GM18511 (cell line): ENCODE measurements around the gene PCDHGC3.

ENCODE experiments used
- ATAC-seq: cut with Tn5 transposase; IDR thresholded peaks from one replicate; pipeline ENCODE4 v1.9.1; 2021; ENCODE audit warnings: mild to moderate bottlenecking, moderate library complexity; ENCODE audit not compliant: unreplicated experiment

PCDHGC3 gene

DNA sequence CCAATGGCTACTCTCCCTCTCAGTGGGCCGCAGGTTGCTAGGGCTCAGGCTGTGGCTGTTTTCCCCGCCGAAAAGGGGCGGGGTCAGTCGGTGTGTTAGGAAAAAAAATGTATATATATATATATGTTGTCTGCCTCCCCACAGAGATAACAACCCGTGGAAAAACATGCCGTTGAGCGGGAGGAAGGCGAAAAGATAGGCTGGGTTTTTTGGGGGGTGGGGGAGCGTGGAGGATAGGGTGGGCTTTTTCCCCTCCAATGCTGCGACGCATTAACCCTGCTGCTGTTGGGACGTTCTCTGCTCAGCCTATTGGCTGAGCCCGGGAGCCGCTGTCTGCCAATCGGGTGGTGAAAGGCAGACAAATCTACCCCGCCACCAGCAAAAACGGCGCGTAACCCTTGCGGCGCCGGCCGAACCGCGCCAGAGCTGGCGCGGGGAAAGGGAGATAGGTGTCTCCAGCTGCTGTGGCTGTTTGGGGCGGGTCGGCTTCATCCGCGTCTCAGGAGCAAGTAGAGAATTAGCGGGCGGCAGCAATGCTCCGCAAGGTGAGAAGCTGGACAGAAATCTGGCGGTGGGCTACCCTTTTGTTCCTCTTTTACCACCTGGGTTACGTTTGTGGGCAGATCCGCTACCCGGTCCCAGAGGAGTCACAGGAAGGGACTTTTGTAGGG lies 9.0 kb downstream of the PCDHGC3 start, which contains the start of gene PCDHGC4:
Gene PCDHGC4 (plus strand): TSS at position 390 of the 671 bp plus-strand sequence. CDS start 144 bp downstream, at position 534.
- no peak for ATAC-seq

DNA sequence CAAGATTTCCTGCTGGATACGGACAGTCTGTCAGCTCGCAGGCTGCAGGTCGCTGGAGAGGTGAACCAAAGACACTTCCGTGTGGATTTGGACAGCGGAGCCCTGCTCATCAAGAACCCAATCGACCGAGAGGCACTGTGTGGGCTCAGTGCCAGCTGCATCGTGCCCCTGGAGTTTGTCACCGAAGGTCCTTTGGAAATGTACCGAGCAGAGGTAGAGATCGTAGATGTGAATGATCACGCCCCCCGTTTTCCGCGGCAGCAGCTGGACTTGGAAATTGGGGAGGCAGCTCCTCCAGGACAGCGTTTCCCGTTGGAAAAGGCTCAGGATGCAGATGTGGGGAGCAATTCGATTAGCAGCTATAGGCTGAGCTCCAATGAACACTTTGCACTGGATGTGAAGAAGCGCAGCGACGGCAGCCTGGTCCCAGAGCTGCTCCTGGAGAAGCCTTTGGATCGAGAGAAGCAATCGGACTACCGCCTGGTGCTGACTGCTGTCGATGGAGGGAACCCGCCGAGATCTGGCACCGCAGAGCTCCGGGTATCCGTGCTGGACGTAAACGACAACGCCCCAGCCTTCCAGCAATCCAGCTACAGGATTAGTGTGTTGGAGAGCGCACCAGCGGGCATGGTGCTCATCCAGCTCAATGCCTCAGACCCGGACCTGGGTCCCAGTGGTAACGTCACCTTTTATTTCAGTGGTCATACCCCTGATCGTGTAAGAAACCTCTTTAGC lies 9.7 kb downstream of the PCDHGC3 start:
- no peak for ATAC-seq

DNA sequence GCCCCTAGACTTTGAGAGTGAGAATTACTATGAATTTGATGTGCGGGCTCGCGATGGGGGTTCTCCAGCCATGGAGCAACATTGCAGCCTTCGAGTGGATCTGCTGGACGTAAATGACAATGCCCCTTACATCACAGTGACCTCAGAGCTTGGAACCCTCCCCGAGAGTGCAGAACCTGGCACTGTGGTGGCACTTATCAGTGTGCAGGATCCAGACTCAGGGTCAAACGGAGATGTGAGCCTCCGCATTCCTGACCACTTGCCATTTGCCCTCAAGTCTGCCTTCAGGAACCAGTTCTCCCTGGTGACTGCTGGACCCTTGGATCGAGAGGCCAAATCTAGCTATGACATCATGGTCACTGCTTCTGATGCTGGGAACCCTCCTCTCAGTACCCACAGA lies 10.3 kb downstream of the PCDHGC3 start:
- ATAC-seq: no peak

DNA sequence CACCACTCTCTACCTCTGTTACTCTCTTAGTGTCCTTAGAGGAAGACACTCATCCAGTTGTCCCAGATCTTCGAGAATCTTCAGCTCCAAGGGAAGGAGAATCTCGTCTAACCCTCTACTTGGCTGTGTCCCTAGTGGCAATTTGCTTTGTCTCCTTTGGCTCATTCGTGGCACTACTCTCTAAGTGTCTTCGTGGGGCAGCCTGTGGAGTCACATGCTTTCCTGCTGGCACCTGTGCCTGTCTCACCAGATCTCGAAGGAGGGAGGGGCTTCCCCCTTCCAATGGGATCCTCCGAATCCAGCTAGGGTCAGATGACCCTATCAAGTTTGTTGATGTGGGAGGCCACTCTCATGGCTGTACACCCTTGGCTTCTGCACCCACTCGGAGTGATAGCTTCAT lies 11.4 kb downstream of the PCDHGC3 start:
- ATAC-seq: no peak

DNA sequence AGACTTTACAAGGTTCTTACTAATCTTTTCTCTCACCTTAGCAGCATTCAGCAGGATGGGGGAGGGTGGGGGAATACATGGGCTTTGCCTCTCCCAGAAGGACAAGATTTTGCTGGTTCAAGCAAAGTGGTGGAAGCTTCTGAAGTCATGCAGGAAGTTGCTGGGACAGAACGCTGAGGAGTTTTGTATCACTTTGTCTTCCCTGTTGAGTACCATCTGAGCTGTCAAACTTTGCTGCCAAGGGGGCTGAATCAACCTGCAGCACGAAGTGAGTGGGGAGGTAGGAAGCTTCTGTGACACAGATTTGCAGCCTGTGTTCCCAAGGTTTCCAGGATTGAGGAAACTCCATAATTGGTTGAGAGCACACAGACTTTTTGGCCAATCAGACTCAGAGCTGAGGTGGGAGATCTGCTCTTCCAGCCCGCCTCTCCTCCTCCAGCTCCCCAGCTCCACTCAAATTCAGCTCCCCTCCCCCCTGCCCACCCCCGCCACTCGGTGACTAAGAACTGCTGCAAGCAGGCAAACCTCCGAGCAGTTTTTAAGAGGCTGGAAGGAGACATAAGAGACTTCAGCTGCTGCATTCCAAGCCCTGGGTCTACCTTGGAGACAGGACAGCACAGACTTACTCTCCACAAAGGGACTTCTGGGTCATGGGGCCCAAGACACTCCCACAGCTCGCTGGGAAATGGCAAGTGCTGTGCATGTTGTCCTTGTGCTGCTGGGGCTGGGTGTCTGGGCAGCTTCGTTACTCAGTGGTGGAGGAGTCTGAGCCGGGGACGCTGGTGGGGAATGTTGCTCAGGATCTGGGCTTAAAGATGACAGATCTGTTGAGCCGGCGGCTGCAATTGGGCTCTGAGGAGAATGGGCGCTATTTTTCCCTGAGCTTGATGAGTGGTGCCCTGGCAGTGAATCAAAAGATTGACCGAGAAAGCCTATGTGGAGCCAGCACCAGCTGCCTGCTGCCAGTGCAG lies 13.1 kb downstream of the PCDHGC3 start, which contains the start of gene PCDHGC5:
Gene PCDHGC5 (plus strand): TSS at position 491 of the 971 bp plus-strand sequence. CDS start 160 bp downstream, at position 651.
- no peak for ATAC-seq

DNA sequence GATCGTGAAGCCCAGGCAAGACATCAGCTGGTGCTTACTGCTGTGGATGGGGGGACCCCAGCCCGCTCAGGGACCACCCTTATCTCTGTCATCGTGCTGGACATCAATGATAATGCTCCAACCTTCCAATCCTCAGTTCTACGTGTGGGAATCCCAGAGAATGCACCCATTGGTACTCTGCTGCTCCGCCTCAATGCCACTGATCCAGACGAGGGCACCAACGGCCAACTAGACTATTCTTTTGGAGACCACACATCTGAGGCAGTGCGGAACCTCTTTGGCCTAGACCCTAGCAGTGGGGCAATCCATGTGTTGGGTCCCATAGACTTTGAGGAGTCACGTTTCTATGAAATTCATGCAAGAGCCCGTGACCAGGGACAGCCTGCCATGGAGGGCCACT lies 14.1 kb downstream of the PCDHGC3 start:
- no peak for ATAC-seq

DNA sequence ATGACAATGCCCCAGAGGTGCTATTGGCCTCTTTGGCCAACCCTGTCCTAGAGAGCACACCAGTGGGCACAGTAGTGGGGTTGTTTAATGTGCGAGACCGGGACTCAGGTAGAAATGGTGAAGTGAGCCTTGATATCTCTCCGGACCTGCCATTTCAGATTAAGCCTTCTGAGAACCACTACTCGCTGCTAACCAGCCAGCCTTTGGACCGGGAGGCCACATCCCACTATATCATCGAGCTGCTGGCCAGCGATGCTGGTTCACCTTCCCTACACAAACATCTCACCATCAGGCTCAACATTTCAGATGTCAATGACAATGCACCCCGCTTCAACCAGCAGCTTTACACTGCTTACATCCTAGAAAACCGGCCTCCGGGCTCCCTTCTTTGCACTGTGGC lies 14.5 kb downstream of the PCDHGC3 start:
- no peak for ATAC-seq

DNA sequence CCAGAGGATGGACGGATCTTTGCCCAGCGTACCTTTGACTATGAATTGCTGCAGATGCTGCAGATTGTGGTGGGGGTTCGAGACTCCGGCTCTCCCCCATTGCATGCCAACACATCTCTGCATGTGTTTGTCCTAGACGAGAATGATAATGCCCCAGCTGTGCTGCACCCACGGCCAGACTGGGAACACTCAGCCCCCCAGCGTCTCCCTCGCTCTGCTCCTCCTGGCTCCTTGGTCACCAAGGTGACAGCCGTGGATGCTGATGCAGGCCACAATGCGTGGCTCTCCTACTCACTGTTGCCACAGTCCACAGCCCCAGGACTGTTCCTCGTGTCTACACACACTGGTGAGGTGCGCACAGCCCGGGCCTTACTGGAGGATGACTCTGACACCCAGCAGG lies 15.0 kb downstream of the PCDHGC3 start:
- no peak for ATAC-seq

DNA sequence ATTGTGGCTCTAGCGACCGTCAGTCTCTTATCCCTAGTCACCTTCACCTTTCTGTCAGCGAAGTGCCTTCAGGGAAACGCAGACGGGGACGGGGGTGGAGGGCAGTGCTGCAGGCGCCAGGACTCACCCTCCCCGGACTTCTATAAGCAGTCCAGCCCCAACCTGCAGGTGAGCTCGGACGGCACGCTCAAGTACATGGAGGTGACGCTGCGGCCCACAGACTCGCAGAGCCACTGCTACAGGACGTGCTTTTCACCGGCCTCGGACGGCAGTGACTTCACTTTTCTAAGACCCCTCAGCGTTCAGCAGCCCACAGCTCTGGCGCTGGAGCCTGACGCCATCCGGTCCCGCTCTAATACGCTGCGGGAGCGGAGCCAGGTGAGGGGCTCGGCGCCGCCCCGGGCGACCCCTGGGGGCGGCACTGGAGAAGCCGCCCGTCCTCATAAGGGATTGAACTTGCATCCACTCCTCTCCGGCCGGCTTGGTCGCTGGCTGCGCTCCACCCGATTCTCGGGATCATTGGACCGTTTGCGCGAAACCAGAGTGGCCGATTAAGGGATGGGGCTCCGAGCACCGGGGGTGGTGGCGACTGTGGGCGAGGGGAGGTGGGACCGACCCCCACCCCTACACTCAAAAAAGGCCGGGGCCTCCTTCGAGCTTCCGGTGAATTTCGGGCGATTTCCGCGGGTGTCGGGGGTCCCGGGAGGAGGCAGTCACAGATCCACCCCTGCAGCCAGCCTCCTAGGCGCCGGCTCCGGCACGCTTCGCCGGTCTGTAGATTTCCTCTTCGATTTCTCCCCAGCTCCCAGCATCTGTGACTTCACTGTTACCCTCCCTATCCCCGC lies 15.8 kb downstream of the PCDHGC3 start:
- peak; percentile 37 for ATAC-seq

DNA sequence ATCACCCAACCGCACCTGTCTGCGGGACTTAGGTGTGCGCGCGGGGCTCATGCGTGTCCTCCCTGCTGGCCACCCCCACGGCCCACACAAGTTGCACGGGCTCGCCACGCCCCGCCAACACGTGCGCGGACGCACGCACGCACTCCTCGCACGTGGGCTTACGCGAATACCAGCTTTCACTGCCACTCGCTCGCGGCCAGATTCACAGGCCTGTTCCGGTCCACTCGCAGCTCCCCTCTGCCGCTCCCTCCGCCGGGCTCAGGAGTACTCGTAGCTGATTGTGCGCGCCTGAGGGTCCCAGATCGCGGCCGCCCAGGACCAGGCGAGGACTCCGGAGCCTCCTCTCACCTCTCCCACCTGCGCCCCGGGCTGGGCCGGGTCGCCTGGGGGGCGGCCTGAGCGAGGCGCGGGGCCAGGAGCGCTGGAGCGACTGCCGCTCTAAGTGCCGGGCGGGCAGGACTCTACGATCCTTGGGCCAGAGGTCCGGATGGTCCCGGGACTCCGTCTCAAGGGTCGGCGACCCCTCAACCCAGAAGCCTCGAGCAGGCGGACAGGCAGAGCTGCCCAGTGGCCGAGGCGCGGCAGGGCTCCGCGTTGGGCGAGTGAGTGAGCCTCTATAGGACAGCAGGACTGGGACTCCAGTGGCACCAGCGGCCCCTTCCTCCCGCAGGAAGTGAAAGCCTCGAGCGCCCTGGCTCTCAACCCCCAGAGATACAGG lies 16.6 kb downstream of the PCDHGC3 start:
- peak; percentile 52 for ATAC-seq

DNA sequence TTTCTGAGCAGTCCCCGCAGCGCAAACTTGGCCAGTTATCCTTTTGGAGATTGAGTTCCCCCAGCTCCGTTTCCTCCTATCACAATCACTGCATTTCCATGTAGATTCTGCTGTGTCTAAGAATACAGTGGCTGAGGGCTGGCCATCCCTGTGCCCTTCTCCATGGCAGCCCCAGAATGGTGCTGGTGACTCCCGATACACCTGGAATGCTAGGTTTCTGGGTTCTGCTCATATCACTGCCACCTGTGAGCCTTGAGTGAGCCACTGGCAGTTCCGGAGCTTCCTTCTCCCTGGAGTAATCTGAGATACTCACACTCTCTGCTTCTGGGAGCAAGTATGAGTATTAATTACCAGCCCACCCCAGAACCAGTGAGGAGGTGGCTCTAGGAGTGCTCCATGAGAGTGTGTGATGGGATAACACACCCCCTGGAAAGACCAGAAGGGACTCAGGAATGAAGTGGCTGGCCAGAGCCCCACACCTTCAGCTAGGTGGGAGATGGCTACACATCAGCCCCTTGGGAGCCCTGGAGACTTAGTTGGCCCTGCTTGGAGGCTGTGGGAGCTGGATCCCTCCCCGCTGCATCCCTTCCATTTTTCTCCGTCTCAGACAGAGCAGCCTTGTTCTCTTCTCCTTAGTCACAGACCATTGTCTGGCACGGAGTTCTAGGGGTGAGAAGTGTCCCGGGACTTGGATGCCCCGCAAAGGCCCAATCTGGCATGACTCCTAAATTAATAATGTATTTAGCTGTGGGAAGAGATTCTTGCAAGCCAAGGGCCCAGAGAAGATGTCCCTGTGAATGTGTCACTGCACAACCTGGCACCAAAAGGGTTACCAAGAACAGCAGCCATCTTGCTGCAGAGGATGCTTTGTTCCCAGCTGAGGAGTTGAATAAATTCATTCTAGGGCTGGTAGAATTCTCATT lies 18.0 kb downstream of the PCDHGC3 start:
- ATAC-seq: no peak

DNA sequence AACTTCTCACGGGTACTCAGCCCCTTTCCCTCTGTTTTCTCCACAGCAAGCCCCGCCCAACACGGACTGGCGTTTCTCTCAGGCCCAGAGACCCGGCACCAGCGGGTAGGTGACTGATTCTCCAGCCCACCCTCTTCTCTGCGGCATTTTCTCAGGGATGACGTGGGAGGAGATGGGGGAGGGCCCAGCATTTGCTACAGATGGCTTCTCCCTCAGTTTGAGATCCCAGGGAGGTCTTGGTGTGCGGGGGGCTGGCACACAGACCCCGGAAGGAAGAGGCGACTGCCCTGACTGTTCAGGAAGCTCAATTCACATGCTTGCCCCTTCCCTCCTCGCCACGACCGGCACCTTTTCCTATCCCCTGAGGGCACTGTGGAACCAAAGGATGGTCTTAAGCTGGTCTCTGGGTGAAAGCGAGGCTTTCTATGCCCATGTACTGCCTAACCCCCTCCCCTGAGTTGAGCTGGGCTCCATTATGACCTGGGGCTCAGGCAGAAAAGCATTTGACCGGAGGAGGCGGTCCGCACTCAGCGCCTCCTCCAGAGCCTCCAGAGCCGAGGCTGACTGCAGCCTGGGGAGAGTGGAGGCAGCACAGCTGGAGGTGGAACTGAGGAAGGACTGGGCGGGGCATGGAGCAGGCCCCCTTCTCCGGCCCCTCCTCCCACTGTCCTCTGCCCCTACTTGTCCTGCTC lies 19.1 kb downstream of the PCDHGC3 start:
- ATAC-seq: no peak

DNA sequence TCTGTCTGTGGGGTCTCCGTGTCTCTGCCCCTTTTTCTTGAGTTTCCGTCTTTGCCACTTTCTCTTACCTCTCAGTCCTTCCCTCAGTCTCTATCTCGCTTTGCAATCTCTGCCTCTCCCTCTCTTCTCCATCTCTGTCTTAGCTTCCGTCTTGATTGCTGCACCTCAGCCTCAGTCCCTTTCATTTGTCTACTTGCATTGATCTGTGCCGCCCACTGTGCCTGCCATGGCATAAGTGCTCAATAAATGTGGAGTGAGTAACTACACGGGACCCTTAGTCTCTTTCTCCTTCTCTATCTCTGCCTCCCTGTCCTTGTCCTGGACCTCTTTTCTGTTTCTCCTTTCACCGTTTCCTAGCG lies 19.7 kb downstream of the PCDHGC3 start:
- ATAC-seq: no peak

DNA sequence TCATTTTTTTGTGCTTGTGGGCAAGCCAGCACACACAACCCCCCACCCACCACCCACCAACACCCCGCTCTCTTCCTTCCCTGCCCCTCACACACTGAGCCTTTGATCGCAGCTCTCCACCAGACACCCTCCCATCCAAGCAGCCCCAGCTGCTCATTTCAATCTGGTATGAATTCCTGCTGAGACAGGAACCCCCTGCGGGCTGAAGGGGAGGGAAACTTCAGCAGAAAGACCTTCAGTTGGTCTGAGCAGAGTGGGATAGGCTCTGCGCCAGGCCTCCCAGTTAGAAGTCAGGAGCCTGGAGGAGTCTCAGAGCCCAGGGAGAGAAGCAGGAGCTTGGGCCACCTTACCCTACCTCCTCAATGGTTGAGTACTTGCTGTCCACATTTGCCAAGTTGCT lies 20.3 kb downstream of the PCDHGC3 start:
- ATAC-seq: no peak

DNA sequence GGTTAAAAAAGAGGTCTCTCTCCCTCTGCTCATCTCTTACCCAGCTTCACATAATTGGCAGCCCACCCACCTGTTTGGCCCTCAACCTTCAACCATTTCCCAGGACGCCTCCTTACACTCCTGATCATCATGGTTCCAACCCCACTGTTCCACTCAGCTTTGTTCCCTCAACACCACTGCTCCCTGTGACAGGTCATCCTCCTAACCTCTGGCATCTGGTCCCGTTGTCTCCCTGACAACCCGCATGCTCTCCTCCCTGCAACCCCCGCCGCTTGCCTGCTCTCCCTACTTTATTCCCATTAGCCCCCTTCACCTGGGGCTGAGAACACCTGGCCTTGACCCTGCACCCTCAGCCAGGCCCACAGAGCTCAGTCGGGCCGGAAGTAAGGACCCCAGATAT lies 26.0 kb downstream of the PCDHGC3 start:
- no peak for ATAC-seq

DNA sequence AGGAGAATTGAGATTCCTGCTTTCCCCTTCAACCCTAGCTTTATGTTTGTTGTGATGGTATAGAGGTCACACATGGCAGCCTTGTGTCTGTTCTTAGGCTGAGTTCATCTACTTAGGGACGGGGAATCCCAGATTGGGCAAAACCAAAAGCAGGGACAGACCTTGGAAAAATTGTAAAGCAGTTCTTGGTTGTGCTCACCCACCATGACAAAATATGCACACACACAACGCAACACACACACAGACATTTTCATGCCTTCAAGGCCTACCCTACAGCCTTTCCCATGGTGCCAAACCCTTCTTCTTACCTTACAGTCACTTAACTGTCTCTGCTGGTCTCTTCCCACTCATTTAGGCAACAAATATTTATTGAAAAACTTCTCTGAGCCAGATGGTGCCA lies 27.9 kb downstream of the PCDHGC3 start:
- ATAC-seq: no peak

DNA sequence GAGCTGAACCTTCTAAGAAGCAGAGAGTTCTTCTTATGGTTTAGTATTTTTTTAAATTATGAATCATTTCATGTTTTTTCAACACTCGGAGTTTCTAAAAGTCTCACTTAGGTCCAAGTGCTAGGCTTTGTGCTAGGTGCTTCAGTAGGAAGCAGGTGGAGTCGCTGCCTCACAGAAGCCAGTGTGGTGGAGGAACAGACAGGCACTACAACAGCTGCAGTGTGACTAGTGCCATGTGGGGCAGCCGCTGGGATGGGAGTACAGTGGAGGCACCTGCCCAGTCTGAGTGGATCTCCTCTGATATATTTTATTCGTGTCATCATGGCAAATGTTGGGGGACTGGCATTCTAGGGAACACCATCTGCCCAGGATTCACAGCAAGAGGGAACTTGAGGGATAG lies 28.4 kb downstream of the PCDHGC3 start:
- ATAC-seq: no peak
